ENCODE results near the gene ATL1. TPM values are rescaled to one million over a fixed set of nuclear protein-coding genes. Genes with fewer than 3 reads are reported as not detected.

Gene ATL1
- total and polyA plus RNA-seq, 2 of the 8 experiments (the other 6 are each of a cell fraction or from before 2014, with no cell fraction given): 4.0 to 5.9 TPM

- H3K4me1 ChIP-seq (replicated peaks in 1 of 4; ENCODE audit: control insufficient read depth in 3 of 4, insufficient read depth in 4 of 4, low read length in 3 of 4): peaks cover 0 to 9% (median 6%) of the 10 kb centered on the region in 4 experiments; a peak in 3 of 7 replicates
- peaks cover 0 to 1% (median 0%) of the 10 kb centered on the region in 4 experiments; a peak in 1 of 7 replicates for H3K27me3 ChIP-seq (replicated peaks in 1 of 4; ENCODE audit: control insufficient read depth in 3 of 4, extremely low read depth in 1 of 4, insufficient read depth in 3 of 4, low read length in 3 of 4)
- CTCF ChIA-PET (ENCODE audit: partially characterized antibody): interaction anchor here (0.8 to 1.2 kb wide), 3 partner anchors 8 to 140 kb away, joined by 3 to 5 read pairs (median 3); no protein-coding TSS in a partner anchor
- no peak overlapping the region for H2BK120ac ChIP-seq (replicated peaks; ENCODE audit: low read depth, low read length)
- H3K18ac ChIP-seq (ENCODE audit: extremely low read depth, low read length): no peak overlapping the region
- H3K4me3 ChIP-seq (ENCODE audit: extremely low read depth in 1 of 4, insufficient read depth in 2 of 4, low read depth in 3 of 4, low read length in 4 of 4): no peak overlapping the region
- no peak overlapping the region for H2AK5ac ChIP-seq (ENCODE audit: low read depth, low read length)
- no peak overlapping the region for H3K4me2 ChIP-seq (ENCODE audit: insufficient read depth in 1 of 2, low read depth in 2 of 2, low read length in 2 of 2)
- FAIRE-seq (no peak), DNase-seq (ENCODE audit: low read depth in 1 of 2, low spot score in 2 of 2) (no peak)
- no peak overlapping the region for H3K4ac ChIP-seq (replicated peaks; ENCODE audit: insufficient read length, low read depth, low read length)
- H2AFZ ChIP-seq (ENCODE audit: low read length): no peak overlapping the region
- no peaks in the 10 kb centered on the region; a peak in 1 of 8 replicates for H3K36me3 ChIP-seq (ENCODE audit: control insufficient read depth in 2 of 4, insufficient read depth in 4 of 4, low read length in 3 of 4)
- H3K79me2 ChIP-seq (ENCODE audit: control insufficient read depth in 1 of 2, insufficient read depth in 2 of 2, low read length in 2 of 2): peaks cover 18 to 85% of the 10 kb centered on the region in 2 experiments
- no peak overlapping the region for H3K9ac ChIP-seq (replicated peaks in 1 of 4; ENCODE audit: extremely low read depth in 1 of 4, low read depth in 3 of 4, low read length in 3 of 4)
- no peak overlapping the region for H2BK15ac ChIP-seq (ENCODE audit: low read length)
- POLR2A ChIA-PET (ENCODE audit: partially characterized antibody): interaction anchor here (0.6 to 1.5 kb wide), 7 partner anchors 13 to 207 kb away, joined by 3 to 4 read pairs (median 3); partner anchors contain the start of genes ATL1 and SAV1
- H2BK20ac ChIP-seq (ENCODE audit: low read length): no peak overlapping the region
- H4K8ac ChIP-seq (ENCODE audit: extremely low read depth, insufficient read depth, low read length): no peak overlapping the region
- H2BK5ac ChIP-seq (ENCODE audit: low read depth, low read length): no peak overlapping the region
- H3K23ac ChIP-seq (ENCODE audit: insufficient read length): no peak overlapping the region
- peaks cover 9% of the 10 kb centered on the region for H3K23me2 ChIP-seq (ENCODE audit: low read depth, low read length)
- 100% methylated on average over 1 of the region's 1 CpG; no CpG with 5 or more reads in 1 of the 2 experiments for WGBS, 2 experiments (ENCODE audit: extremely low coverage in 1 of 2, insufficient coverage in 1 of 2, insufficient read length in 1 of 2, insufficient replicate concordance in 2 of 2, low coverage in 1 of 2, low lambda C conversion rate in 2 of 2, missing lambda C conversion rate in 1 of 2)
- no peak overlapping the region for H4K5ac ChIP-seq (ENCODE audit: insufficient read length, low read depth, low read length)
- no peak overlapping the region for H3K56ac ChIP-seq (replicated peaks; ENCODE audit: insufficient read length, low read depth, low read length)
- H3K79me1 ChIP-seq (ENCODE audit: low read depth, low read length): 0 out of 2 replicates have a peak, but pooled peaks cover 3% of the 10 kb centered on the region
- H3K14ac ChIP-seq (ENCODE audit: insufficient read length): no peak overlapping the region
- H4K91ac ChIP-seq (replicated peaks; ENCODE audit: insufficient read length, low read length): no peak overlapping the region
- H2BK12ac ChIP-seq (ENCODE audit: low read depth, low read length): no peak overlapping the region
- peaks cover 0 to 11% of the 10 kb centered on the region in 2 experiments for H4K20me1 ChIP-seq (replicated peaks in 1 of 2; ENCODE audit: control insufficient read depth in 1 of 2, insufficient read depth in 2 of 2, low read length in 2 of 2)
- no peak overlapping the region for H3K27ac ChIP-seq (ENCODE audit: low read depth, low read length)
- TF ChIP-seq POLR2AphosphoS5 (IDR thresholded peaks at IDR 0.05; ENCODE audit: low read depth, low read length): no peak
- TF ChIP-seq CREB1 (IDR thresholded peaks at IDR 0.05): no peak
- no peak for TF ChIP-seq EZH2 (IDR thresholded peaks at IDR 0.05; ENCODE audit: low read depth, low read length, severe bottlenecking)
- no peak for TF ChIP-seq SIN3A (conservative IDR thresholded peaks at IDR 0.05 in 1 of 2, IDR thresholded peaks at IDR 0.05 in 1 of 2; ENCODE audit: low read depth in 1 of 2, low read length in 2 of 2)
- TF ChIP-seq BACH1 (IDR thresholded peaks at IDR 0.05; ENCODE audit: low read length): no peak
- TF ChIP-seq CBX5 (IDR thresholded peaks at IDR 0.05; ENCODE audit: low read depth, low read length): no peak
- no peak for TF ChIP-seq PHF8 (conservative IDR thresholded peaks at IDR 0.05; ENCODE audit: low read depth, low read length)
- no peaks in the 10 kb centered on the region for H3K9me3 ChIP-seq (ENCODE audit: insufficient read depth in 2 of 2, low read depth in 1 of 2, low read length in 1 of 2)
These were observed 31.9 kb upstream of the ATL1 start for GRCh38 chr14:50528000-50528399.

All from H1 (cell line).